Glomerular endothelial cell (primary cell): ENCODE measurements around the gene CAMK2D. TPM values are rescaled to one million over a fixed set of nuclear protein-coding genes. Genes with fewer than 3 reads are reported as not detected.
A peak's percentile ranks its signal among the peaks of the same experiment; 100 is the strongest.
"Not testable (repeated sequence)": the region's sequence is repeated elsewhere in the genome, so short reads cannot be mapped to it uniquely, and the experiment has no call there.

Experiments
- DNase-seq: peaks from one replicate; pipeline ENCODE4 v3.0.0-alpha.2; 2011; ENCODE audit warnings: low read depth, low spot score; ENCODE audit errors: extremely low read depth
- total RNA-seq: library from RNA; depleted of rRNA; stranded (reverse); fragments of >200 nt; gene quantifications from 2 replicates; pipeline ENCODE4 v1.2.3, GENCODE V29; 2015

Gene CAMK2D
- total RNA-seq, 1 donor from 2014 or later, result 24.1 TPM

DNA sequence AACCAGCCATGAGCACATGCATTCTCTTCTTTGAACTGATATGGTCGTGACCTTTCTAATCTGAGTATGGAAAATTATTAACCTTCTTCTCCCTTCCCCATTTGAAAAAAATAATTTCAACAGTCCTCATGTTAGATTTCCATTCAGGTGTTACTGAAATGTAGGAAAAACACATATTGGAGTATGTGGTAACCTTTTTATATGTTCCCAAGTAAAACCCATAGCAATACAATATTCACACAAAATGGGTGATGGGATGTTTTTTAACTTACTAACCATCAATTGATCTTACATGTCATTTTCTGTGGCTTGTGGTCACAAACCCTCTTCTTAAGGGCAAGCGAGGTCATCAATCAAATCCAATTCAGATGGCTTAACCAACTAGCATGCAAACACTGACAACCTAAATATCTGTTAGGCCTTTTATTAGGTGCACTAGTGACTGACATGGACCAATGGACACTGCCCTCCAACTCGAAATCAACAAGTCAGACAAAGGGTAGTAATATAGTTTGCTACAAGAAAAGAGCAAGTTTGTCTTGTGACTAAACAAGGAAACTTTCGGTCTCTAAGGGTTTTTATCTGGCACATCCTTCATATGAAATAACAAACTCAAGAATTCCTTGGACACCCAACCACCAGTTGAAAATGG is 74.3 kb downstream of the CAMK2D start:
- no peak for DNase-seq

DNA sequence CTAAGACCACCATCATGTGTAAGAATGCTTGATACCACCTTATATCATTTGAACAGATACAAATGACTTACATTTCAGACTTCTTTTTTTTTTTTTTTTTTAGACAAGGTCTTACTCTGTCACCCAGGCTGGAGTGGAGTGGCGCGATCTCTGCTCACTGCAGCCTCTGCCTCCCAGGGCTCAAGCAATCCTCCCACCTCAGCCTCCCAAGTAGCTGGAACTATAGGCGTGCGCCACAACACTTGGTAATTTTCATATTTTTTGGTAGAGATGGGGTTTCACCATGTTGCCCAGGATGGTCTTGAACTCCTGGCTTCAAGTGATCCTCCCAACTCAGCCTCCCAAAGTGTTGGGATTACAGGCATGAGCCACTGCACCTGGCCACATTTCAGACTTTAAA is 76.4 kb downstream of the CAMK2D start:
- not testable (repeated sequence) for DNase-seq

DNA sequence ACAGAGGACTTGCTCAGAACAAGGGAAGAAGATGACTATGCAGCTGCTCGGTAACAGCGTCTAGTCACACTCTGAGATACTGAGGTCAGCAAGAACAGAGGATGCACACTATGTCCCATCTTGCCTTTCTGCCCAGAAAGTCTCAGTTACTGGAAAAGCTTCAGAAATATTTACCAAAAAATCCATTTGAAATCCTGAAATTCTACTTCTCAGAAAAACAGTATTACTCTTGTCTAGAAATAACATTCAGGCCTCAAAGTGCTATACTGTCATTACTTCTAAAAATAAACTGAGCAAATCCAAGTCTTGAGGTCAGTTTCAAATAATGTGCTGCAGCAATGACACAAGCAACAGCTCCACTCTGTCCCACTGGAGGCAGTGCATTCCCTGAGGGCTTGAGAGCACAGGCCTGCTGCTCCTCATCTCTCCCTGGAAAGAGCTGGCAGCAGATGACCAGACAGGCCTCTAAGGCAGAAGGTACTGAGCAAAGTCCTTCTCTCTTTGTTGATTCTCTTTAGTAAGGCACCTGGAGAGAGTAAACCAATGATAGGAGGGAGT is 76.9 kb downstream of the CAMK2D start:
- DNase-seq, result no peak

- DNase-seq, result no peak
These were observed 78.6 kb downstream of the CAMK2D start for GRCh38 chr4:113682730-113683537.

GRCh38 chr4:113678641-113679040 is 82.9 kb downstream of the CAMK2D start:
- DNase-seq, result no peak

- no peak for DNase-seq
These were observed 84.2 kb downstream of the CAMK2D start for GRCh38 chr4:113677325-113677724.

DNA sequence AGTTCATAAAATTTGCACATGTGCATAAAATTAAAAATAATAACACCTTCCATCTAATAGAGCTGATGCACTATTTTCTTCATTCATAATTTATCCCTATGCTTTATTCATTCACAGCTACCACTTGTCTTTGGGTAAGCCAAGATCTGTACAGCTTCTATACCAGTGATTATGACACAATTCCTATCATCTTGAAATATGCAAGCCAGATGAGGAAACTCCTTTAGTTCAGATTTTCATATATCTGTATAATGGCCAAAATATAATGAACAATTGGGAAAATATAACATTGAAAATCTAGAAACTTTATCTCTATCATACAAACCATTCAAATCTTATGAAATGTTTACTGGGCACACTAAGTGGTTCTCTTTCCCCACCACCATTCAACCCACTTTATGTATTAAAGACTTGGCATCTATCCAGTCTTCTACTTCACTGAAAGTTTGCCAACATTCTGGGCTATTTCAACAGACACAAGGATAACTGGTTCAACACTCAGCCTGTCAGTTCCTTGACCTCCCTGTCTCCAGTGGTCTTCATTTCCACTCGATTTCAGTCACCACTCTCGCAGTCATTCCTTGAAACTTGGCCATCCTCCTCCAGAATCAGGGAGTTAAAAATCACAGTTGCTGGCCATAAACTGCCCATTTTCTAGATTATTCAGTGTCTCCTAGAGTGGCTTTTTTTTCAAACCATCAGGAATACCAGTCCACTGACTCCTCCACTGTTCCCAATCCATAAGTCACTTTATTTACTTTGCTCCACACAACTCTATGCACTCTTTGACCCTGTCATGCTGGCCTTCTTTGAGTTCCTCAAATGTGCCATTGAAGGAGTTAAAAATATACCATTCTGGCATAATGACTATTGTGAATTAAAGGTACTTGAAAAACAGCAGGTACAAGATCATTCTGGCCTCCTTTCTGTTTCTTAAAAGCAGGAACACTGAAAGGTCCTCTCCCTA is 85.5 kb downstream of the CAMK2D start:
- DNase-seq, result no peak

- DNase-seq, result no peak
These were observed 86.8 kb downstream of the CAMK2D start for GRCh38 chr4:113674733-113675132.

DNA sequence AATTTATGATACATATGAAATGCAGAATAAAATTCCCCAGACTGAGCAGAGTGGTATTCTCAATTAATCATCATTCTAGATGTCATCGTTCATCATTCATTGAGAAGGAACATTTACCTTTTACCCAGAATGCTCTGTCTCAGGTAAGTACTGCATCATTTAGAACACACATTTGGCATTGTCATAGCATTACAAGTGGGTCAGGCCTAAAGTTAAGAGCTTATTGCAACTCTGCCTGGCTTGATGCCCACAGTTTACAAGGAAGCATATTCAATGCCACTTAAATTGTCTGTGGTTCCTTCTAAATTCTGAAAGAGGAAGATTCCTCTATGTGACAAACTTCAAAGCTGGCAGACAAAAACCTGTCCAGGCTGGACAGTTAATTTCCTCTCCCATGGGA is 87.3 kb downstream of the CAMK2D start:
- DNase-seq, result no peak

- DNase-seq, result no peak
These were observed 88.1 kb downstream of the CAMK2D start for GRCh38 chr4:113673450-113673849.

- no peak for DNase-seq
These were observed 95.0 kb downstream of the CAMK2D start for GRCh38 chr4:113666386-113667114.

DNA sequence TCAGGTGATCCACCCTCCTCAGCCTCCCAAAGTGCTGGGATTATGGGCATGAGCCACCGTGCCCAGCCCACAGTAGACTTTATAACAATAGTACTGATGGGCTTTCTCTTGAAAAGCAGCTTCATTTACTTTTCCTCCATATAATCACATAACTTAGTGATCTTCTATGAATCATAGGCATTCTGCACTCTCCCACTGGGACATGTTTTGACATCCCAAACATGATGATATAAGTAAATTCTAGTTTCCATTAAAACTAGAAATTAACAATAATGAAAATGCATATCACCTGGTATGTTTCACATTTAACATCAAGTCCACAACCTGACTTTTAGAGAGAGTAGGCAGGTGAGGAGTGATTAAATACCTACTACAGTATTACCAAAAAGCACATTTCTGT is 96.5 kb downstream of the CAMK2D start:
- DNase-seq, result no peak

DNA sequence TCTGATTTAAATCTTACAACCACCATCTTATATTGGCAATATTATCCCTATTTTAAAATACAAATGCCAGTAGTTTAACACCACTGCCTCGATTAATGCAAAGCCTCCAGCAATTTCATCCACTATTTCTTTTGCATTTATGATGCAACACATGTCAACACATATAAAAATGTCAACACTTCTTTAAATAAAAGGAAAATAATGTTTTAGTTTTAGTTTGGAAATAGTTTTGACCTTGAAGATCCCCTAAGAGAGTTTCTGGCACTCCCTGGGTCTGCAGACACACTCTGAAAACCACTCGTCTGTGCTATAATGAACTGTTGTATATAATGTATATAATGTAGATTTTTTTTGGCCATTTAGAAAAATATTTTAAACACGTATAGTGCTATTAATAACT is 99.0 kb downstream of the CAMK2D start:
- no peak for DNase-seq

- DNase-seq, result no peak
These were observed 102.4 kb downstream of the CAMK2D start for GRCh38 chr4:113659127-113659526.

DNA sequence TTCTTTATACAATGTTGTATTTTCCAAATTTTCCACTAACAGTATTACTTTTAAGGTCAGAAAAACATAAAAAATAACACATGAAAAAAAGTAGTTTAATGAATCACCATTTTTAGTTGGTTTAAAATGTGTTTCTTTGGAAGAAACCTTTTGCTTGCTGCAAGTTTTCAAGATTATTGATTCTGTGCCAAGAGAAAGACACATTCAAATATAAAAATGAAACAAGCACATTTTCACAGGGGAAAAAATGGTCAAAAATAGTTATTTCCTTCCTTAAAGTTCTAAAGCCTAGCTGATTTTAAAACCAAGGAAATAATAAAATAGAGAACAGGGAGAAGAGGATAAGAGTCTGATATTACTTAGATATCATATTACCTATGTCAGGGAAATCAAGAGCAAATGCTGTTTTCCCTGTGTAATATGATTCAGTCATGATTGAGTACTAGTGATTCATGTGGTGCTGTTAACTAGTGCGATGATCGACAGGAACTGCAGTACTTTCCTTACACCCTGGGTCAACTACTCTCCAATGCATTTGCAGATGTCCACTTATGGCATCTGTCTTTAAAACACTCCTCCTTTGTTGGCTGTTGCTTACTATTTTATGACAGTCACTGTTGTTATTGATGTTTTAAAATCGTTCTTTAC is 103.8 kb downstream of the CAMK2D start:
- no peak for DNase-seq

- DNase-seq, result no peak
These were observed 107.7 kb downstream of the CAMK2D start for GRCh38 chr4:113653871-113654270.

DNA sequence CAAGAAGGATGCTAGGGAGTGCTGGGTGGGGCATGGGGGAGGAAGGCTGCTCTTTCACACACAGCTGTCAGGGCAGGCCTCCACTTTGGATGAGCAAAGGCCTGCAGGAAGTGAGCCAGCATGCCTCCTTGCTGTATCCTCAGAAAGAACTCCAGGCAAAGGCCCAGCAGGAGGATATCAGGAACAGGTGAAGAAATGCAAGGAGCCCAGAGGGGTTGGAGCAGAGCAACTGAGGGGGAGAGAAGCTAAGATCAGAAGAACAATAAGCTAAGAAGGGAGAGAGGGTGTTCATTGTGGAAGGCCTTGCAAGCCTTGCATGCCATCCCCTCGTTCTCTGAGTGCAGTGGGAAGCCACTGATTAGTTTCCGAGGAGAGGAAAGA is 115.1 kb downstream of the CAMK2D start:
- DNase-seq, result no peak

DNA sequence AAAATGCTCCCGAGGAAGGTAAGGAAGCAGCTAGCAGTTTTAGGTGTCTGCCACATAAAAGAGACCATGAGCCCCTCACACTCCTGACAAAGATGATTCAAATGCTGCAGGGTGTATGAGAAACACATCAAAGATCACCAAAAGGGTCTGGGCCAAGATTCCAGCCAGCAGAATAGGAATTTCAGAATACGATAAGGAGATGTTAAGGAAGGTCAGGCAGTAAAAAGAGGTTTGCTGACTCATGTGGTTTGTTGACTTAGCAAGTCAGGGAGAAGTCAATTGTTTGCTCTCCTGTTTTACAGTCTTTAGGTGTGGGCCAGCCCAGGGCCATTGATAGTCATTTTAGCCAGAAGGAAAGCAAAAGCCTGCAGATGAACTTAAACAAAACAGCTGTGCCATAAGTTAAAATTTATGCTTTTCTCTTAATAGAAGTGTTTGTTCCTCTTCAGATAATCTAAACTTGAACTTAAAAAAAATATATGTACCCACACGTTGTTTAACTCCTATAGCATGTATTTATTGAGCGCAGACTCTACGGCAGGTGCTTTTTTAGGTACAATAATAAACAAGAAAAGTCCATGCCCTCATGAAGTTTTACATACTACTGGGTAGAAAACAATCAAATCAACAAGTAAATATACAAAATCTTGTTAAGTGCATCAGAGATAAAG is 115.6 kb downstream of the CAMK2D start:
- peak; percentile 39 for DNase-seq

- DNase-seq, result no peak
These were observed 116.2 kb downstream of the CAMK2D start for GRCh38 chr4:113645288-113645687.
